NCI-H1694 treated with DMSO at 0.1 percent for 48 hours (cell line): ENCODE data around the gene BCKDHA.
"Not testable (repeated sequence)": the region's sequence is repeated elsewhere in the genome, so short reads cannot be mapped to it uniquely, and the experiment has no call there.

Experiments
- DNase-seq: peaks from one replicate; lab custom pipeline; 2025; lab: John Stamatoyannopoulos, UW

Gene BCKDHA

GRCh38 chr19:41405776-41406175, 8.2 kb downstream of the BCKDHA start:
- no peak for DNase-seq

DNA sequence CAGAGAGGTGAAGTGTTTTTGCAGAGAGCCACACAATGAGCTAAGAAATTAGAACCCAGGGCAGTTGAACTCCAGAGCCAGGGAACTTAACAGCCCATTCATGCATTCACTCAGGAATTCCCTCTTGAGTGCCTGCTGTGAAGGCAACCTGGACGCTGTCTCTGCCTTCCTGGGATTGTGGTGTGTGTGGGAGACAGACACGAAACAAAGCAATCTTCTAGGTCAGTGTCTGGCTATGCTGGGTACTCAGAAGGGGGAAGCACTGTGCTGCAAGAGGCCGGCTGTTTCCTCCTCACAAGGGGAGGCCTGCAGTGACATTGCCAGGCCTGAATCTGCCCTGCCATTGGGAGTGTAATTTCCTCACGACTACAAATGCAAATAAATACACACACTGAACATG, 9.7 kb downstream of the BCKDHA start:
- no peak for DNase-seq

DNA sequence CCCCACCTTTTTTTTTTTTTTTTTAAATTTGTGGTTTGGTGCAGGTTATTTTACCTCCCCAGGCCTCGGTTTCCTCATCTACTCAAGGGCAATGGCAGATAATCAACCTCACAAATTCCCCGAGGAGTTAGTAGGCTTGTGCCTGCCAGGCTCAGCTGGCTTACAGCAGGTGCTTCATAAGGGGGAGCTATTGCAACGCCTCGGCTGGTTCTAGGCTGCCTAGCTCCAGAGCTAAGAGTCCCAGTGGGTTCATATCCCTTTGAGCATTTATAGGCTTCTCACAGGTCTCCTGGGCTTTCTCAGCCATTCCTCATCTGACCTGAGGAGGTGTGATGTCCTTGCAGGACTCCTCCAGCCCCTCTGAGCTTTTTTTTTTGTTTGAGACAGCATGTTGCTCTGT, 10.6 kb downstream of the BCKDHA start:
- DNase-seq, result no peak

DNA sequence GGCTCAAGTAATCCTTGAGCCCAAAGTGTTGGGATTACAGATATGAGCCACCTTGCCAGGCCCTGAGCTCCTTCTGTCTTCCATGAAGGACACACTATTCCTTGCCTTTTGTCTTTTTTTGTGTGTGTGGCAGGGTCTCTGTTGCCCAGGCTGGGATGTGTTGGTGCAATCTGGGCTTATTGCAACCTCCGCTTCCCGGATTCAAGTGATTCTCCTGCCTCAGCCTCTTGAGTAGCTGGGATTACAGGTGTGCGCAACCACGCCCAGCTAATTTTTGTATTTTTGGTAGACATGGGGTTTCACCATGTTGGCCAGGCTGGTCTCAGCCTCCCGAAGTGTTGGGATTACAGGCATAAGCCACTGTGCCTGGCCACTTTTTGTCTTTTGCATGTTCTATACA, 11.2 kb downstream of the BCKDHA start:
- not testable (repeated sequence) for DNase-seq

GRCh38 chr19:41409288-41409687, 11.7 kb downstream of the BCKDHA start:
- no peak for DNase-seq

- no peak for DNase-seq
Observed at GRCh38 chr19:41410336-41411054, 12.9 kb downstream of the BCKDHA start.

DNA sequence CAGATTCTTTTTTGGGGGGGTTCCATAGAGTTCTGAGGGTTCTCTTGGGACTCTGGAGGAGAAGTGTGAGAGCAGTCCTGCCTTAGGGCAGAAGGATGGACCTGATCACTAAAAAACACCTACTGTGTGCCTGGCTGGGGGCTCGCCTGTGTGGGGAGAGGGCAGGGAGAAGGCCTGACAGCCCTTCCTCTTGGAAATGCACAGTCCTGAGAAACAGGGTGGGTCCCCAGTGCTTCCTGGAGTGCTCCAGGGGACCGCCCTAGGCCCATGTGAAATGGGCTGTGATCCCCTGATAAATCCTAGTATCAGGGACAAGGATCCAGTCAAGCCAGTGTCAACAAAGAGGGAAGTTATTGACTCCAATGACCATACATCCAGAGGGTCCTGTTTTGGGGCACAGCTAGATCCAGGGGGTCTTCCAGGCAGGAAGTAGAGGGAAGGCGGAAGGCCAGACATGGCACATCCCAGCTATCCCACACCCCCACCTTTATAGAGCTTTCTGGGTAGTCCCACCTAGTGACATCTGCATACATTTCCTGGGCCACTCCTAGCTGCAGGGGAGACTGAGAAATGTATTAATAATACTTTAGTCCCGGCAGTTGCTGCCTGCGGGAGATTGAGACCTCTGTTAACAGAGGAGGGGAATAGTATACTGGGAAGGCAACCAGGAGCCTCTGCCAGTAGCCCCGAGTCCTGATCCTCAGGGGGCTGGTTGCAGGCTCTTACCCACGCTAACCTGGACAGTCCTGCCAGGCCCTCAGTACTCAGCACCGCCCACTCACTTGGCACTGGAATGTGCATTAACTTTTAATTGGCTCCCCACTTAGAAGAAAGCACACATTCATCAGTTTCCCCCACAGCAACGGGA, 13.7 kb downstream of the BCKDHA start:
- DNase-seq, result no peak

GRCh38 chr19:41411968-41412265, 14.3 kb downstream of the BCKDHA start:
- no peak for DNase-seq

GRCh38 chr19:41412953-41413352, 15.3 kb downstream of the BCKDHA start:
- no peak for DNase-seq

DNA sequence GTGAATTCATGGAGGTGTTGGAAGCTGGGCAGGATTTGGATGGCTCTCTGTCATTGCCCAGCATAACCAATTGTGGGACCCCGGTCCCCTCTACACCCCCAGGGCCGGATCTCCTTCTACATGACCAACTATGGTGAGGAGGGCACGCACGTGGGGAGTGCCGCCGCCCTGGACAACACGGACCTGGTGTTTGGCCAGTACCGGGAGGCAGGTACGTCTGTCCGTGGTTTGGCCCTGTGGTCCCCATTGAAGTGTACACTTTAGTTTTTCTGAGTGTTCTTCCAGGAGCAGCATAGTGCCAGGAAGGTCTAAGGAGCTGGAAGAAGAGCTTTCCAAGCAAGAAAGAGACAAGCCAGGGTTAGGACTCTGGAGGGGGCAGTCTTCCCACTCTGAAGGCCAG, 16.3 kb downstream of the BCKDHA start:
- DNase-seq, result no peak

DNA sequence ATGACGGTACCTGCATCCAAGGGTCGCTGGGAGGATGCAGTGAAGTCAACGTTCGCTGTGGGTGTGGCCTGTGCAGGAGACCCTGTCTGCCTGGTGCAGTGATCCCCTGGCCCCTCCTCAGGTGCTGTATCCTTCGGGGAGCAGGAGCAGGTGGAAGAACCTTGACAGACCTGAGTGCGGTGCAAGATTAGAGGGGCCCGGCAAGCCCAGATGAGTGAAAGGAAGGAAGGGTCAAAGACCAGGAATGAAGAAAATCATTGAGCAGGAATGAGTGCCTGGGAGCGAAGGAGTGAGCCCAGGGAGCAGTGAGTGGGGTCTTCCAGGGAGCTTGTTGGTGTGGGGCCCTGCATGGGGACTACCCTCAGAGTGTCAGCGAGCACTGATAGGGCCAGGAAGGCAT, 16.8 kb downstream of the BCKDHA start:
- no peak for DNase-seq

- peak; percentile 13 for DNase-seq
Observed at GRCh38 chr19:41415154-41415571, 17.5 kb downstream of the BCKDHA start.

- no peak for DNase-seq
Observed at GRCh38 chr19:41416194-41416674, 18.6 kb downstream of the BCKDHA start.

DNA sequence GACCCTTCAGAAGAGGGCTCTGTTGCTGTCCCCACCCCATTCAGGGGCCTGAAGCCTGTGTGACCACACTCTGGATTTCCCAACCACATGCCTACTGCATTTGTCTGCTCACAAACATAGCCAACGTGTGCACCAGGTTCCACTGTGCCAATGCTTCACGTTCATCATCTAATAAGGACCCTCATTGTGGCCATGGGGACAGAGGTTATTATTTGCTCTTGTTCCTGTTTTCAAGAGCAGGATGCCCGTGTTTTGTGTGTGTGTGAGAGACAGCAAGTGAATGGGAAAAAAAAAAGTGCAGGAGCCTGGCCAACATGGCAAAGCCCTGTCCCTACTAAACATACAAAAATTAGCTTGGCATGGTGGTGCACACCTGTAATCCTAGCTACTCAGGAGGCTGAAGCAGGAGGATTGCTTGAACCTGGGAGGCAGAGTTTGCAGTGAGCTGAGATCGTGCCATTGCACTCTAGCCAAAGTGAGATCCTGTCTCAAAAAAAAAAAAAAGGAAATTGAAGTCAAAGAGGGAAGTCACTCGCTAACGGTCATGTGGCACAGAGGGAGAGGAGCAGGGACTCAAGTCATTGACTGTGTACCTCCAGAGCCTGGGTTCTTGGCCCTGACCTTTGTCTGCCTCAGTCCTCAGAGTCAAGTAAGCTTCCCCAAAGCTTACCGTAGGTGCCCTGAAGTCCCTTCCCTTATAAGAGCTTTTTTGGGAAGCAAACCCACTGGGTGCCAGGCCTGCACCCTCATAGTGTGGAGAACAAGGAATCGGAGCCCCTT, 22.7 kb downstream of the BCKDHA start:
- DNase-seq, result no peak

DNA sequence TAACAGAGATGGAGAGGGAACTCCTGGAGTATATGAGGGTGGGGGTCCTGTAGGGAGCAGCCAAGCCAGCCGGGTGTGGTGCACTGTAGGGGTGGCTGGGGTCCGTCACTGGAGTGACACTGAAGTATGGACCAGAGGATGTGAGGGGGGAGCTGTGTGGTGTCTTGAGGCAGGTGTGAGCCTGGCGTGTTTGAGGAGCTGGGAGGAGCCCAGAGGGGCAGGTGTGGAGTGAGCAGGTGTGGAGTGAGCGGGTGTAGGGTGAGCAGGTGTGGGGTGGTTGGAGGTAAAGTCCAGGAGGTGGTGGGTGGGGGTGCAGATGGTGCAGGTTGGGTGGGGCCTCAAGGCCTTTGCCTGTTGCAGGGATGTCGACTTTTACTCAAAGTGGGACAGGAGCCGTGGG, 23.7 kb downstream of the BCKDHA start:
- no peak for DNase-seq

DNA sequence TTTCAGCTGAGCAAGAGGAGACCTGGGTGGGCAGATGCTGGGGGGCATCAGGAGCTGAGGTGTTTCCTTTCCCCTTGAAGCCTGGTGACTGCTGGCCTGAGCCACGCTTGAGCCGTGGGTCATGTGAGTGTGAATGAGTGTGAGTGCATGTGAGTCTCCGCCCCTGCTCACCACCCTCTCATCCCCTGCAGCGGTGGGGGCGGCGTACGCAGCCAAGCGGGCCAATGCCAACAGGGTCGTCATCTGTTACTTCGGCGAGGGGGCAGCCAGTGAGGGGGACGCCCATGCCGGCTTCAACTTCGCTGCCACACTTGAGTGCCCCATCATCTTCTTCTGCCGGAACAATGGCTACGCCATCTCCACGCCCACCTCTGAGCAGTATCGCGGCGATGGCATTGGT, 24.4 kb downstream of the BCKDHA start:
- no peak for DNase-seq

- DNase-seq, result no peak
Observed at GRCh38 chr19:41422456-41422855, 24.8 kb downstream of the BCKDHA start.

DNA sequence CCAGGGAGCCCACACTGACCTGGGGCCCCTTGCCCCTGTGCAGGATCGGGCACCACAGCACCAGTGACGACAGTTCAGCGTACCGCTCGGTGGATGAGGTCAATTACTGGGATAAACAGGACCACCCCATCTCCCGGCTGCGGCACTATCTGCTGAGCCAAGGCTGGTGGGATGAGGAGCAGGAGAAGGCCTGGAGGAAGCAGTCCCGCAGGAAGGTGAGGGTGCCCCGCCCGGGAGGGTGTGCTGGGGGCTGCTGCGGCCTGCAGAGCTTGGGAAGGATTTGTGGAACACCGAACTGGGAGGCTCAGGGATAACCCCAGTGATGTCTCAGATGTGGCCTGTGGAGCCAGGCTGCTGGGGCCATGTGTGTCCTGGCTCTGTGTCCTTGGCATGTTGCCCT, 25.3 kb downstream of the BCKDHA start:
- no peak for DNase-seq

DNA sequence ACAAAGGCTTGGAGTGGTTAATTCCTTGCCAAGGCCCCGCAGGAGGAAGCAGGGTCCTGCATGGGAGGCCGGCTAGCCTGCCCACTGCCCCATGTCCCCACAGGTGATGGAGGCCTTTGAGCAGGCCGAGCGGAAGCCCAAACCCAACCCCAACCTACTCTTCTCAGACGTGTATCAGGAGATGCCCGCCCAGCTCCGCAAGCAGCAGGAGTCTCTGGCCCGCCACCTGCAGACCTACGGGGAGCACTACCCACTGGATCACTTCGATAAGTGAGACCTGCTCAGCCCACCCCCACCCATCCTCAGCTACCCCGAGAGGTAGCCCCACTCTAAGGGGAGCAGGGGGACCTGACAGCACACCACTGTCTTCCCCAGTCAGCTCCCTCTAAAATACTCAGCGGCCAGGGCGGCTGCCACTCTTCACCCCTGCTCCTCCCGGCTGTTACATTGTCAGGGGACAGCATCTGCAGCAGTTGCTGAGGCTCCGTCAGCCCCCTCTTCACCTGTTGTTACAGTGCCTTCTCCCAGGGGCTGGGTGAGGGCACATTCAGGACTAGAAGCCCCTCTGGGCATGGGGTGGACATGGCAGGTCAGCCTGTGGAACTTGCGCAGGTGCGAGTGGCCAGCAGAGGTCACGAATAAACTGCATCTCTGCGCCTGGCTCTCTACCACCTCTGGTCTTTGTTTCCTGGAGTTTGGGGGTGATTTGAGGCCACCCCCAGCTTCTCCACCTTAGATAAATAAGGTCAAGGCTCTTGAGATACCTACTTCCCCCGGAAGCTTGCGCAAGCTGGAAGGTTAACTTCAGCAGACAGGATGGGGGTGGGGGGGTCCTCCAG, 26.9 kb downstream of the BCKDHA start:
- no peak for DNase-seq

DNA sequence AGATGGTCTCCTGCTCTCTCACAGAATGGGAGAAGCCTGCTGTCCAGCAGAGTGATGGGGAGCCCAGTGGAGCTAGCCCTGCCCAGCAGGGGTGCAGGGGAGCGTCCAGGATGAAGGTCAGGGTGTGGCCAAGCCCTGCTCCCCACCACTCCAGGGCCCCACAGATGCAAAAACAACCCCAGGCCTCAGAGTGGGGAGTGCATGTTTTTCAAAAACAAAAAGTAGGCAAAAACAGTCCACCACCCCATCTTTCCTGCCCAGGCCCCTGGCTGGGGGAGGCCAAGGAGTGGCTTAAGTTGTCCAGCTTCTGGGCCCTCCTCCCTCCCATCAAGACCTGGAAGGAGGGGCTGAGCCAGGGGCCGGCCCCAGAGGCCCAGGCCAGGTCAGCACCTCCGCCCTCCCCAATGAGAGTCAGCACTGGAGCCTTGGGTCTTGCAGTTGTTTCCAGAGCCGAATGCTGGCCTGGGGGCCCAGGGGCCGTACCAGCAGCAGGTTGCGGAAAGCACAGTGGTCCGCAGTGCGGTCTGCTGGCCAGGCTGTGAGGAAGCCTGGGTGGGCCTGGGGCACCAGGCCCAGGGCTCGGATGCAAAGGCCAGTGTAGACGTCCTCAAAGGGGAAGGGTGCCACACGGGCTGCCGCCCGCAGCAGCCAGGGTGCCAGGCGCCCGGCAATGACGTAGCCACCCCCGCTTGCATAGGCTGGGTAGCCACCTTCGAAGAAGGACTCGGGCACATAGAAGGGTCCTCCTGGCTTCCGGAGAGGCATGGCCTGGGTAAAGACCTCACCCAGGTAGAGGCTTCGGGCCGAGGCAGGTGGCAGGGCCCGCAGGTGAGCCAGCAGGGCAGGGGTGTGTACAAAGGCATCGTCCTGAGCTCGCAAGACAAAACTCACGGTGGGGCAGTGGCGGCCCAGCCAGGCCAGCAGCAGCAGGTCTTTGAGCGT, 27.8 kb downstream of the BCKDHA start:
- DNase-seq, result no peak
